ENCODE results near the gene TECRL. TPM values are rescaled to one million over a fixed set of nuclear protein-coding genes. Genes with fewer than 3 reads are reported as not detected.

TECRL gene
- total RNA-seq, 4 donors from 2014 or later, result not detected

DNA sequence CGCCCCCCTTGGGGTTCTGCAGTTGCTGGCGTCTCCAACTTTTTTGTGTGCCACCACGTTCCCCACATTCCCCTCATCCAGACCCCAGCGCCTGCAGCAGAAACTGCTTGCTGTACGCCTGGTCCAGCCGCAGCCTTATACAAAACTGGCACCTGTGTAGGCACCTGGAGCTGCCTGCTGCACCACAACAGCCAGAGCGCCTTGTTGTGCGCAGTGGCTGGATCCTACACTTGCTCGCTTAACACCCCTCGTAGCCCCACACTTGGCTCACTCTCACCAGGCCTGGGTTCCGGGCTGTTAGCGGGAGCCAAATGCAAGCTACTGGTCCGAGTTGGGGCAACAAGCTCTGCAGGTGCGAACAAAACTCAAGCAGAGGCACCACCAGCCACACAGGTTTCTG is 136.8 kb downstream of the TECRL start:
- no peak for TF ChIP-seq CTCF (IDR thresholded peaks at IDR 0.05)
- no peak for TF ChIP-seq POLR2A (IDR thresholded peaks at IDR 0.05)
- Histone ChIP-seq H3K36me3 (no peaks in the 10 kb centered on the region), H3K9me3 (no peaks in the 10 kb centered on the region), H3K27ac (no peak overlapping the region), H3K4me3 (replicated peaks in 1 of 3) (no peak overlapping the region), H3K27me3 (no peaks in the 10 kb centered on the region), H3K4me1 (no peaks in the 10 kb centered on the region)
- DNase-seq, result no peak
- WGBS, 2 donors, result 94 to 95% methylated on average over 12 to 14 of the region's 14 CpGs
- intact Hi-C loops (cut with DNase I), result no loop called here

GRCh38 chr4:64271601-64272081 is 137.6 kb downstream of the TECRL start:
- intact Hi-C loops (cut with DNase I), result no loop called here
- no peaks in the 10 kb centered on the region for H3K4me1 ChIP-seq
- peak in 1 of 2 donors; percentile 6 for DNase-seq
- no peaks in the 10 kb centered on the region for H3K9me3 ChIP-seq
- H3K27ac ChIP-seq, result no peak overlapping the region
- H3K27me3 ChIP-seq, result no peaks in the 10 kb centered on the region
- H3K36me3 ChIP-seq, result no peaks in the 10 kb centered on the region
- WGBS, 2 donors, result 88 to 92% methylated on average over 9 of the region's 9 CpGs
- TF ChIP-seq POLR2A (IDR thresholded peaks at IDR 0.05), result no peak
- TF ChIP-seq CTCF (IDR thresholded peaks at IDR 0.05), result no peak
- no peak overlapping the region for H3K4me3 ChIP-seq (replicated peaks in 1 of 3)

DNA sequence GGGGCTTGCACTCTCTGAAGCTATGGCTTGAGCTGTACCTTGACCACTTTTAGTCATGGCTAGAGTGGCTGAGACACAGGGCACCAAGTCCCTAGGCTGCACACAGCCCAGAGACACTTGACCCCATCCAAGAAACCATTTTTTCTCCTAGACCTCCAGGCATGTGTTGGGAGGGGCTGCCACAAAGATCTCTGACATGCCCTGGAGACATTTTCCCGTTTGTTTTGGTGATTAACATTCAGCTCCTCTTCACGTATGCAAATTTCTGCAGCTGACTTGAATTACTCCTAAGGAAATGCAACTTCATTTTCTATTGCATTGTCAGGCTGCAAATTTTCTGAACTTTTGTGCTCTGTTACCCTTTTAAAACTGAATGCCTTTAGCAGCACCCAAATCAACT is 142.6 kb downstream of the TECRL start:
- H3K27ac ChIP-seq, result no peak overlapping the region
- no peaks in the 10 kb centered on the region for H3K4me1 ChIP-seq
- H3K36me3 ChIP-seq, result no peaks in the 10 kb centered on the region
- 91 to 94% methylated on average over 2 of the region's 2 CpGs for WGBS, 2 donors
- H3K9me3 ChIP-seq, result no peaks in the 10 kb centered on the region
- no peaks in the 10 kb centered on the region for H3K27me3 ChIP-seq
- no peak for TF ChIP-seq CTCF (IDR thresholded peaks at IDR 0.05)
- no peak for TF ChIP-seq POLR2A (IDR thresholded peaks at IDR 0.05)
- intact Hi-C loops (cut with DNase I), result no loop called here
- H3K4me3 ChIP-seq (replicated peaks in 1 of 3), result no peak overlapping the region
- DNase-seq, result no peak

- no peak for TF ChIP-seq POLR2A (IDR thresholded peaks at IDR 0.05)
- Histone ChIP-seq H3K9me3 (no peaks in the 10 kb centered on the region), H3K4me1 (no peaks in the 10 kb centered on the region), H3K4me3 (replicated peaks in 1 of 3) (no peak overlapping the region), H3K36me3 (no peaks in the 10 kb centered on the region), H3K27ac (no peak overlapping the region), H3K27me3 (no peaks in the 10 kb centered on the region)
- DNase-seq, result no peak
- WGBS, 2 donors, result 78 to 80% methylated on average over 2 of the region's 2 CpGs
- intact Hi-C loops (cut with DNase I), result no loop called here
Measured at GRCh38 chr4:64266263-64266662, 143.0 kb downstream of the TECRL start.

- H3K36me3 ChIP-seq, result no peaks in the 10 kb centered on the region
- no peak for DNase-seq
- TF ChIP-seq POLR2A (IDR thresholded peaks at IDR 0.05) (no peak), CTCF (IDR thresholded peaks at IDR 0.05) (no peak)
- no peaks in the 10 kb centered on the region for H3K4me1 ChIP-seq
- no peaks in the 10 kb centered on the region for H3K9me3 ChIP-seq
- H3K27me3 ChIP-seq, result no peaks in the 10 kb centered on the region
- intact Hi-C loops (cut with DNase I), result no loop called here
- H3K27ac ChIP-seq, result no peak overlapping the region
- H3K4me3 ChIP-seq (replicated peaks in 1 of 3), result no peak overlapping the region
Measured at GRCh38 chr4:64251781-64252180, 157.5 kb downstream of the TECRL start.

DNA sequence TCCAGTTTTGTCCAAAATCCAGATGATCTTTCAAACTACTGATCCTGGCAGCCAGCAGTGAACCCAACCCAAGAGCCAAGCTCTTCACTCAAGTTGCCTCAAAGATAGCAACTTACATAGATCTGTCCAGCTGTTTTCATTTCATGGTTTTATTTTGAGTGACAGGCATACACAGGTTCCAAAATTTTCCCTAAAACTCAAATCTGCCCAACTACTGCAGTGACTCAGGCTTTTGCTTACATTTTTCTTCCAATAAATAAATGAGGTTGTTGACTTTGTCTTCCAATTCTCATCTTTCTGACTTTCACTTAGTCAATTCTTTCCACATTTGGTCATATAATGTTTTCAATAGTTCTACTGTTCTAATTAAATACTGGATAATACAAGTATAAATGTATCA is 158.8 kb downstream of the TECRL start:
- H3K4me3 ChIP-seq (replicated peaks in 1 of 3), result no peak overlapping the region
- H3K4me1 ChIP-seq, result no peaks in the 10 kb centered on the region
- intact Hi-C loops (cut with DNase I), result no loop called here
- H3K27me3 ChIP-seq, result no peaks in the 10 kb centered on the region
- no peak overlapping the region for H3K27ac ChIP-seq
- H3K9me3 ChIP-seq, result no peaks in the 10 kb centered on the region
- TF ChIP-seq CTCF (IDR thresholded peaks at IDR 0.05) (no peak), POLR2A (IDR thresholded peaks at IDR 0.05) (no peak)
- no peaks in the 10 kb centered on the region for H3K36me3 ChIP-seq
- no peak for DNase-seq
